D341Med (cell line): Measurements from ENCODE around the gene BPTF.
"Not testable (repeated sequence)": the region's sequence is repeated elsewhere in the genome, so short reads cannot be mapped to it uniquely, and the experiment has no call there.

Experiments
- DNase-seq: peaks from one replicate; pipeline ENCODE4 v3.0.0; 2012; ENCODE audit warnings: low spot score

BPTF gene, protein sequence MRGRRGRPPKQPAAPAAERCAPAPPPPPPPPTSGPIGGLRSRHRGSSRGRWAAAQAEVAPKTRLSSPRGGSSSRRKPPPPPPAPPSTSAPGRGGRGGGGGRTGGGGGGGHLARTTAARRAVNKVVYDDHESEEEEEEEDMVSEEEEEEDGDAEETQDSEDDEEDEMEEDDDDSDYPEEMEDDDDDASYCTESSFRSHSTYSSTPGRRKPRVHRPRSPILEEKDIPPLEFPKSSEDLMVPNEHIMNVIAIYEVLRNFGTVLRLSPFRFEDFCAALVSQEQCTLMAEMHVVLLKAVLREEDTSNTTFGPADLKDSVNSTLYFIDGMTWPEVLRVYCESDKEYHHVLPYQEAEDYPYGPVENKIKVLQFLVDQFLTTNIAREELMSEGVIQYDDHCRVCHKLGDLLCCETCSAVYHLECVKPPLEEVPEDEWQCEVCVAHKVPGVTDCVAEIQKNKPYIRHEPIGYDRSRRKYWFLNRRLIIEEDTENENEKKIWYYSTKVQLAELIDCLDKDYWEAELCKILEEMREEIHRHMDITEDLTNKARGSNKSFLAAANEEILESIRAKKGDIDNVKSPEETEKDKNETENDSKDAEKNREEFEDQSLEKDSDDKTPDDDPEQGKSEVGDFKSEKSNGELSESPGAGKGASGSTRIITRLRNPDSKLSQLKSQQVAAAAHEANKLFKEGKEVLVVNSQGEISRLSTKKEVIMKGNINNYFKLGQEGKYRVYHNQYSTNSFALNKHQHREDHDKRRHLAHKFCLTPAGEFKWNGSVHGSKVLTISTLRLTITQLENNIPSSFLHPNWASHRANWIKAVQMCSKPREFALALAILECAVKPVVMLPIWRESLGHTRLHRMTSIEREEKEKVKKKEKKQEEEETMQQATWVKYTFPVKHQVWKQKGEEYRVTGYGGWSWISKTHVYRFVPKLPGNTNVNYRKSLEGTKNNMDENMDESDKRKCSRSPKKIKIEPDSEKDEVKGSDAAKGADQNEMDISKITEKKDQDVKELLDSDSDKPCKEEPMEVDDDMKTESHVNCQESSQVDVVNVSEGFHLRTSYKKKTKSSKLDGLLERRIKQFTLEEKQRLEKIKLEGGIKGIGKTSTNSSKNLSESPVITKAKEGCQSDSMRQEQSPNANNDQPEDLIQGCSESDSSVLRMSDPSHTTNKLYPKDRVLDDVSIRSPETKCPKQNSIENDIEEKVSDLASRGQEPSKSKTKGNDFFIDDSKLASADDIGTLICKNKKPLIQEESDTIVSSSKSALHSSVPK (N-terminal part only)

DNA sequence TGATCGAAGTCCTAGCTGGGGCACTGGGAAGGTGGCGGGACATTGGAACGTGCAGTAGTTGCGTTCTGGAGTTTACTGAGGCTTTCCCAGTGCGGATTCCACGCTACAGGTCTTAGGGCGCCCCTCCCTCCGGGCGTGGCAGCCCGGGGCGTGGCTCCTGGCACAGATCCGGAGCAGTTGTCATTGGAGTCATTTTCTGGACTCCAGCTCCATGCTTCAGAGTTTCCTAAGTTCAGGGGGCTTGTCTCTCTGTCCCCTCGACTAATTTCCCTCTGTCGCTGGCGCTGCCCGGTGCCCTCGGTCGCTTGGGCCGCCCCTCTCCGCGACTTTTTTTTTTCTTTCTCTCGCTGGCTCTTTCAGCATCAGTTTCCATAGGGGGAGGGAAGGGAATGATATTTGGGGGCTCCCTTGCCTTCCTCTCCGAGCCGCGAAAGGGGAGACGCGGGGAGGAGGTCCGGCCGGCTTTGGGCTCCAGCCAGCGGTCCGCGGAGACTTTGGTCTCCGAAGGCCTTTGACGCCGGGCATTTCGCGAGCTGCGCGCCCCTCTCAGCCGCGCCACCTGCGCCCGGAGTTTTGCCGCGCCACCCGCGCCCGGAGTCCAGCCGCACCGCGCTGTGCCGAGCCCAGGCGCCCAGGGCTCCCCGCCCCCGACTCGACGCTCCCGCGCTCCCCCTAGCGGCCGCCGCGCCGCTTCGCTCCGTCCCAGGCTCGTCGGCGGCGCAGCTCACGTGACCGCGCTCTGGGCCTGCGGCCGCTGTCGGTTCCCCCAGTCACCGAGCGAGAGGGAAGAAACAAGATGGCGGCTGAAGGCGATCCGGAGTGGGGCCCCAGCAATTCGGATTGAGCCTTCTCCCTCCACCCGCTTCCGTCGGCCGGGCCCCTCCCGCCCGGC, at the start of gene BPTF:
BPTF (plus strand) TSS at position 769 of the 892 bp plus-strand sequence. CDS start 222 bp downstream, outside the sequence.
- DNase-seq = peak; percentile 99

DNA sequence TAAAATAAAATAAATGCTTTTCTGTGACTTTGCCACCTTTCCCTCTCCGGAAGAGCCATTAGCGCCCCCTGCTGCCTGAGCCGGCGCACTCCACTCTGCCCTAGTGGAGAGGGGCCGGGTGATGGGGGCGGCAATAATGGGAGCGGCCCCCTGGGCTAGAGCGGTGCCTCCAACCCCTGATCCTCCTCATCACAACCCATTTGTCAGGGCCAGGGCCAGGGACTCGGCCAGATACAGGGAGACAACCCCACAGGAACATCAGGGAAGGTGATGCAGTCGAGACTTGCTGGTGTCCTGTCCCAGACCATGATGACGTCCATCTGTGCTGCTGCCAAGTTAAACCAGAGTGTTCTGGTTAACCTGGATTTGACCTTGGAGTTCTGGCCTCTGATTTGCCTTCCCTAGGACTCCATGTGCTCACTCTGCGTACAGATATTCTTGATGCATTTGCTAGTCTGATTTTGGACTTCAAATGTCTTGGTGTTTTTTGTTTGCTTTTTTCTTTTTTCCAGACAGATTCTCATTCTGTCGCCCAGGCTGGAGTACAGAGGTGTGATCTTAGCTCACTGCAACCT, 46.1 kb upstream of the BPTF start:
- peak; percentile 93 for DNase-seq

DNA sequence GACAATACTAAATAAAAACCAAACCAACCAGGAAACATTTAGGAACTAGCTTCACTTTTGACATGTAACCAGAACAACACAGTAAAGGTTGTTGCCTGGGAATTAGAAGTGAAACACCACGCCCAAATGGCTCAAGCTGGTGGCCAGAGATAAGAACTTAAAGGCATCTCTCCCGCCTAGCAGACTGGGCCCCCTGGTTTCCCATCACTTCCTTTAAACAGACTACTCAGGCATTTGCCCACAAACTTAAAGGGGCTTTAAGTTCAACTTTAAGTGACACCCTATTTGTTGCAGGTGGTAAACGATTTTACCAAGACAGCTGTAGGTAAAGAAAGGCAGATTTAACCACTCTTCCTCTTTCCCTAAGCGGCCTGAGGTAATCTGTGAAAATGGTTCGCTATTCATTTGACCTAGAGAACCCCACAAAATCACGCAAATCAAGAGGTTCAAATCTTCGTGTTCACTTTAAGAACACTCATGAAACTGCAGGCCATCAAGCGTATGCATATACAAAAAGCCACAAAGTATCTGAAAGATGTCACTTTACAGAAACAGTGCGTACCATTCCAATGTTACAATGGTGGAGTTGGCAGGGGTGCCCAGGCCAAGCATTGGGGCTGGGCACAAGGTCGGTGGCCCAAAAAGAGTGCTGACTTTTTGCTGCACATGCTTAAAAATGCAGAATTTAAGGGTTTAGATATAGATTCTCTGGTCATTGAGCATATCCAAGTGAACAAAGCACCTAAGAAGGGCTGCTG, 40.8 kb upstream of the BPTF start:
- no peak for DNase-seq

DNA sequence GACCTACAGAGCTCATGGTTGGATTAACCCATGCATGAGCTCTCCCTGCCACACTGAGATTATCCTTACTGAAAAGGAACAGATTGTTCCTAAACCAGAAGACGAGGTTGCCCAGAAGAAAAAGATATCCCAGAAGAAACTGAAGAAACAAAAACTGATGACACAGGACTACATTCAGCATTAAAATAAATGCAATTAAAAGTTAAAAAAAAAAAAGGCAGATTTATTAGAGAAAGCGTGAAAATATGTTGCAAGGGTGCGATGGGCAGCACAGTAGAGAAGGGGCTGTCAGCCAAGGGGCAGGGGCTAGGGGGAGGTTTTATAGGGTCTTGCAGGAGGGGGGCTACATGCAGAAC, 40.2 kb upstream of the BPTF start:
- no peak for DNase-seq

DNA sequence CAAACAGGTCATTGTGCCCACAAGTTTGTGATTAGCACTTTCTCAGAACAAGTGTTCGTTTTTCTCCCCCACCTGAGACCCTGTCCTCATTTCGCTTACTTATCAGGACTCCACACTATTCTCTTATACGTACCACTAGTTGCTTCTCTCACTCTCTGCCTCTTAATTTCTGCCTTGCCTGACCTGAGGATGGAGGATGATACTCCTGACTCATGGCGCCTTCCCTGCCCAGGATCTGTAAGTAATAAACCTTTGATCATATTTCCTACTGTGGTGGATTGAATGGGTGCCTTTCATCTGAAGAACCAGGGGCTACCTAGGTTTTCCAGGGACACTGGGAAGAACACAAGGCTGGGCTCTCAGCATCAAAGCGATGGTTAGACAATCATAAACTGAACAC, 39.8 kb upstream of the BPTF start:
- DNase-seq = no peak

DNA sequence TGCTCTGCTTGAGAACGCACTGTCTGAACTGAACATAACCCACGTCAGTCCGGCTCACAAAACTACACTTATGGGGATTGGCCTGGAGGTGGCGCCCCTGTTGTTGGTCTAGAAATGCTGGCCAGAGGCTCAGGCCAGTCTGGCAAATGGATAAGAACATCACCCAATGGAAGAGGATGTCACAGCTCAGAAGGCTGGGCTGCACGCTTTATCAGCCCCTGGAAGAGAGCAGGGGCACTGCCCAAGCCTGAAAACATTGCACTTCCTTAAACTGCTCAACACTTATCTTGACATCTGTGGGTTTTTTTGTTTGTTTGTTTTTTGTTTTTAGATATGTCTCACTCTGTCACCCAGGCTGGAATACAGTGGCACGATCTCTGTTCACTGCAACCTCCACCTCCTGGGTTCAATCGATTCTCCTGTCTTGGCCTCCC, 24.8 kb upstream of the BPTF start:
- DNase-seq = peak; percentile 84

DNA sequence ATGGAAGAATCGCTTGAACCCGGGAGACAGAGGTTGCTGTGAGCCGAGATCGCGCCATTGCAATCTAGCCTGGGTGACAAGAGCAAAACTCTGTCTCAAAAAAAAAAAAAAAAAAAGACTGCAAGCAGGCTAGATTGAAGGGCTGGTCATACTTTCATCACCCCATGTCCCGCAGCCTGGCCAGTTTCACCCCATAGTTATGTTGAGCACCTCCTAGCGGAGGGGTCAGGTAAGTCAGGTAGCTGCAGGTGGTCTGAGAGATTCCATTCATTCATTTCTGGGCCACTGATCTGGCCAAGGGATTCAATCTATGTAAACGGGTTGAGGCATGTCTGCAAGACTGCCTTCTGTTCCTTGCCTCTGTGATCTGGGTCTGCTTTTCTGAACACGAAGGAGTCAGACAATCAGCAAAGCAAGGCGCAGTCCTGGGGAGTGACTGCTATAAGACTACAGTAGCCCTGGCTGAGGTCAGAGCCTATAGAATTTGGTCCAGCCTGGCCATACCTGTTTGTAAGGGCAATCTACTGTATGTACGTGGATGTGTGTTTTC, 23.6 kb upstream of the BPTF start:
- no peak for DNase-seq

DNA sequence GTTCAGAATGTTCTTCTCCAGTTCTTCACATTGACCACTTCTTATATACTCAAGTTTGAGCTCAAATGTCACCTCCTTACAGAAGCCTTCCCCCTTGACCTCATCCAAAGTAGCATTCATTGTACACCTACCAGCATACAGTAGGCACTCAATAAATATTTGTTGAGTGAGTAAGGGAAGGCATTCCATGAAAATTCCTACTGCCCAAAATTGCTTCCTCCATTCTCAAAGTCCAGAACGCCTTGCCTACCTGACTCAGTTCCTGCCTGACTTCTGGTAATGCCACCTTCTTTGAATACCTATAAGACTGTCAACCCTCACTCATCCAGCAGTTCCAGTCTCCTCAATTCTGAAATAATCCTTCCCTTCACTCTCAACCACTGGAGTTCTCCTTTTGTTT, 14.8 kb upstream of the BPTF start:
- DNase-seq = no peak

DNA sequence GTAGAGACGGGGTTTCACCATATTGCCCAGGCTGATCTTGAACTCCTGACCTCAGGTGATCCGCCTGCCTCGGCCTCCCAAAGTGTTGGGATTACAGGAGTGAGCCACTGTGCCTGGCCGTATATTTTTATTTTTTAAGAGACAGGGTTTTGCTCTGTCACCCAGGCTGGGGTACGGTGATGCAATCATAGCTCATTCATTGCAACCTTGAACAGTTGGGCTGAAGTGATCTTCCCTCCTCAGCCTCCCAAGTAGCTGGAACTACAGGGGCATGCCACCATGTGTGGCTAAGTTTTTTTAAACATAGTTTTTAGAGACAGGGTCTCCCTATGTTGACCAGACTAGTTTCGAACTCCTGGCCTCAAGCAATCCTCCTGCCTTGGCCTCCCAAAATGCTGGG, 12.9 kb upstream of the BPTF start:
- not testable (repeated sequence) for DNase-seq

DNA sequence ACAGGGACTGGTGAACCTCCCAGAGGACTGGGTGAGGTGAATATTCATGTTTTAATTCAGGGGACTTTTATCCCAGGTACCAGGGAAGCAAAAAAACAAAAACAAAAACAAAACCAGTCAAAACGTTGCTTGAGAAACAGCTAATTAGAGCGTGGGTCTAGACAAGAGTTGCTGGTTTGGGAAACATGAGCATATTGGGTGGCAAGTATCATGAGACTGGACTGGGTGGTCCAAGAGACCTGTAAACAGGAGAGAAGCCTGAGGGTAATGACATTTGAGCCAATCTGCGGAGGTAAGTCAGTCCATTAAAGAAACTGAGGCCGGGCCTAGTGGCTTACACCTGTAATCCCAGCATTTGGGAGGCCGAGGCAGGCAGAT, 11.5 kb upstream of the BPTF start:
- DNase-seq = no peak

DNA sequence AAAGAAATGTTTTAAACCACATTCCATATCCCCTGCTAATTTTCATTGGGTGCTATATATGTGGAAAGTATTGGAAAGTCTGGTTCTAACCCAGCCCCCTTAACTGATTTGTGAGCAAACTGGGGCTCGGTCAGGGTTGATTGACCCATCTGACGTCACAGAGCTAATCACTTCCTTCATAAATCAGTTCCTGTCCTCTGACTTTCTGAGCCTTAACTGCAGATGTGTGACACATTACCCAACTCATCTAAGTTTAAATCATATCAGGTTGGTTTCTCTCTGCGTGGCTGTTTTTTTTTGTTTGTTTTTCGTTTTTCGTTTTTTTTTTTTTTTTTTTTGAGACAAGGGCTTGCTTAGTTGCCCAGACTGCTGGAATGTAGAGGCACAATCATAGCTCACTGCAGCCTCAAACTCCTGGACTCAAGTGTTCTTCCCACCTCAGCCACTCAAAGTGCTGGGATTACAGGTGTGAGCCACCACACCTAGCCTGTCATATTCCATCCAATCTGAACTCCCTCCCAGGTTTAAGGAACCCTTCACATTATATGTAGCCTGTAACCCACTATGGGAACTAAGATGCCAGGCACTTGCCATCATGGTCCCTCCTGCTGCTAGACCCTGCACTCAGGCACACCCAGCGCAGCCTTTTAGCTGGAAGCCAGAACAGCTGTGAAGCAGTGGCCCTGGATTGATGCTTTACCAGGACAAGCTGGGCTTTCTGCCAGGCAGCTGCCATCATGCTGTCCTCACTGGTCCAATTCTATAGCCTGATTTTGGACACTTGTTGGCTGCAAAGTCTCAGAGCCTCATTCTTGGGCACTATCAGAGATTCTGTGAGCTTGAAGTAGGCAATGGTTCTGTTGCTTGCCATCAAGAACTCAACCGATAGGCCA, 6.9 kb upstream of the BPTF start:
- DNase-seq = no peak

DNA sequence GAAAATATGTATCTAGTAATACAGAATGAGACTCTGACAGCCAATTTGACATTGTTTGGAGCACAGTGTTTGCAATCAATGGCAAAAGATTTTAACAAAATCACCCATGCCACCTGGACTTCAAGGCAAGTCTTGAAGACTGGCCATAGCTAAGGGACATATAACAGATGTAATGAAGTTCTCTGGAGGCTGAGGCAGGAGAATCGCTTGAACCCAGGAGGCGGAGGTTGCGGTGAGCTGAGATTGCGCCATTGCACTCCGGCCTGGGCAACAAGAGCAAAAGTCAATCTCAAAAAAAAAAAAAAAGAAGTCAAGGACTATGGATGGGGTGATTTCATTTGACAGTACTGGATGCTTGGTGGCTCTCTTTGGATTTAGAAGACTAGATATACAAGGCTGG, 5.6 kb upstream of the BPTF start:
- DNase-seq = no peak

DNA sequence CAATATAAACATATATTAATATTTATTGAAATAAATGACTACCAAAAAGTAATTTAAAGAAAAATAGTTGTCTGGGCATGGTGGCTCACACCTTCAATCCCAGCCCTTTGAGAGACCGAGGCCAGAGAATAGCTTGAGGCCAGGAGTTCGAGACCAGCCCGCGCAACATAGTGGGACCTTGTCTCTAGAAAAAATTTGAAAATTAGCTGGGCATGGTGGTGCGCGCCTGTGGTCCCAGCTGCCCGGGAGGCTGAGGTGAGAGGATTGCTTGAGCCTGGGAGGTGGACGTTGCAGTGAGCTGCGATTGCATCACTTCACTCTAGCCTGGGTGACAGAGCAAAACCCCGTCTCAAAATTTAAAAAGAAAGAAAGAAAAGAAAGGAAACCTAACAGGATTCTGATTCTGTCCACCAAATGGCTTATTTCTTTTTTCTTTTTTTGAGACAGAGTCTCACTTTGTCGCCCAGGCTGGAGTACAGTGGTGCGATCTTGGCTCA, 3.4 kb upstream of the BPTF start:
- DNase-seq = no peak

DNA sequence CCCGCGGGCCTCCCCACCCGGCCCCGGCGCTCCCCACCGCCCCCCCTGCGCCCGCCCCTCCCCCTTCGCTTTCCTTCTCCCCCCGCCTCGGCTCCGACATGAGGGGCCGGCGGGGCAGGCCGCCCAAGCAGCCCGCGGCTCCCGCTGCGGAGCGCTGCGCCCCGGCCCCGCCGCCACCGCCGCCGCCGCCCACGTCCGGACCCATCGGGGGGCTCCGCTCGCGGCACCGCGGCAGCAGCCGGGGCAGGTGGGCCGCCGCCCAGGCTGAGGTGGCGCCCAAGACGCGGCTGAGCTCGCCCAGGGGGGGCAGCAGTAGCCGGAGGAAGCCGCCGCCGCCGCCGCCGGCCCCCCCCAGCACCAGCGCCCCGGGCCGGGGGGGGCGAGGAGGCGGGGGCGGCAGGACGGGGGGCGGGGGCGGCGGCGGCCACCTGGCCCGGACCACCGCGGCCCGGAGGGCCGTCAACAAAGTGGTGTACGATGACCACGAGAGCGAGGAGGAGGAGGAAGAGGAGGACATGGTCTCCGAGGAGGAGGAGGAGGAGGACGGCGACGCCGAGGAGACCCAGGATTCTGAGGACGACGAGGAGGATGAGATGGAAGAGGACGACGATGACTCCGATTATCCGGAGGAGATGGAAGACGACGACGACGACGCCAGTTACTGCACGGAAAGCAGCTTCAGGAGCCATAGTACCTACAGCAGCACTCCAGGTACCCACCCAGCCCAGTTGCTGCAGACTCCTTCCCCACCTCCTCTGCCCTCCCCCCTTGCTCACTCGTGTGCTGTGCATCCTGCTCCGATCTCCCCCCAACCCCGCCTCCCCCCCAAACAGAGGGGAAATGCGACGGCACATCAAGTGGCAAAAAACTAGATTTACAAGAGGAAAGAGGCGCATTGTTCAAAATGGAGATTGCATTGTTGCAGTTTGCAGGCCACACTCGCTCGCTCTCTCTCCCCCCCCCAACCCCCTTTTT, 611 bp downstream of the BPTF start:
- peak; percentile 77 for DNase-seq

DNA sequence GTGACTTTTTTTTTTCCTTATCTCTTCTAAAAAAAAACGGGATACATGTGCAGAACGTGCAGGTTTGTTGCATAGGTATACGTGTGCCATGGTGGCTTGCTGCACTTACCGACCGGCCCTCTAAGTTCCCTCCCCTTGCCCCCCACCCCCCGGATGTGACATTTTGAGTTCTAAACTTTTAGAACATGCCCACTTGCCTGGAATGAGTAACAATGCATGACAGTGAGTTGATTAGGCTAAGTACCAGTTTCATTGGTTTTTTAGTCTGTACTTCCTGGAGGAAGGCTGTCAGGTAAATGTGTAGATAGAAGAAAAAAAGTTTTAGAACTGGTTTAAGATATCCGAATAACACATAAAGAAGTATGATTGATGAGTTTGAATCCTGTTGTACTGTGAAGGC, 4.0 kb downstream of the BPTF start:
- DNase-seq = no peak

DNA sequence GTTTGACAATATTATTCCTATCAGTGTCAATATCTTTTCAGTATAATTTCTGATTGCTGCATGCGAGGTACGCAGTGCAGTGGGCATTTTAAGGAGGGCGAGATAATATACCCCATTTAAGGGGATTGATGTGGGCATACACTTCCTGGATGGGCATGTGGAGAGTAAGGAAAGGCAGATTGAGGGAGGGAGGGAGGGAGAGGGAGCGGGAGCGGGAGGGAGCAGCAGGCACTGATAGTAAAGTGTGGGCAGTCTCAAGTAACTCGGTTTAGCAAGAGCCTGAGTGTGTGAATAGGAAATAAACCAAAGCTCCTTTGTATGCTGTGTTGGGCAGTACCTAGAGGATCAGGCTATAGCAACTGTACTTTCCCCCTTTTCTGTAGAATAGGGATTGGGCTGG, 5.1 kb downstream of the BPTF start:
- no peak for DNase-seq

DNA sequence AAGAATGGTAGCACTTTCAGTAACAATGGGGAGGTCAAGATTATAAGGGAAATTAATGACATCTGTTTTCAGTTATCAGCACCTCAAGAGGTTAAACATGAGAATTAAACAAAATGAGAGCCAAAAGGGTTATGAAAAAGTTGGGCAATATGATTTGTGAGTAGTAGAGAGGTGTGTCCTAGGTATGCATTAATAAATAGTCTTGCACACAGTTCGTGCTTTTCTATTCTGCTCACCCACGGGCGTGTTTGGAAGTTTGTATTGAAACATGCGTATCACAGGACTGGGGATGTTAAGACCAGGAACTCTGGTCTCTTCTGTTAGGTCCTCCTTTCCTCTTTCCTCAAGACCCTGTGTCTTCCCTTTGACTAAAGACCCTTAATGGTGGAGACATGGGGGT, 6.0 kb downstream of the BPTF start:
- no peak for DNase-seq

DNA sequence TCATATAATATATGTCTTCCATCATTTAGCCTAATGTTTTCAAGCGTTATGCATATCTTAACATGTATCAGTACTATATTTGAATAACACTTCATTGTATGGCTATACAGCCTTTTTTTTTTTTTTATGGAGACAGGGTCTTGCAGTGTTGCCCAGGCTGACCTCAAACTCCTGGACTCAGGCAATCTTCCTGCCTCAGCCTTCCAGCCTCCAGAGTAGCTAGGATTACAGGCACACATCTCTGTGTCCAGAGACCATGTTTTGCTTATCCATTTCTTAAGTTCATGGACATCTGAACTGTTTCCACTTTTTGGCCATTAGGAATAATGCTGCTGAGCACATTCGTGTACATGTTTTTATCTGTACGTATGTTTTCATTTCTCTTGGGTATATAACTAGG, 7.8 kb downstream of the BPTF start:
- no peak for DNase-seq
